ENCODE results near the gene ABCB10.
A peak's percentile ranks its signal among the peaks of the same experiment; 100 is the strongest.

ABCB10 gene

DNA sequence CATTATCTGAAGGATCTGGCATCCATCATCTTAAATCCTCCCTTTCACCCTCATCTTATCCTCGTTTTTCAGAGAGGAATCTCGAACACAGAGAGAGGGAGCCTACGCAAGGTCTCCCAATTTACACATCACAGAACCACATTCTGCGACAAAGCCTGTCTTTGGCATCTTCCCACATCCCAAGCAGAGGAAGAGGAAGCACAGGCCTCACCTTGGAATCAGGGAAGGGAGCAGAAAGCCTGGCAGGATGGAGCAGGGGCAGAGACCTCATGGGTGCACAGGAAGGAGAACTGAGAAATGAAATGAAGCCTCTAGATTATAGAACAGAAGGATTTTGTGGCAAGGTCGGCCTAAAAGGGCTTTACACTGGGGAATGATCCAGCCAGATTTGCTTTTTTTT is 5.8 kb downstream of the ABCB10 start:
- ChIA-PET CTCF (no interaction called here), POLR2A (no interaction called here)
- 74% methylated on average over 2 of the region's 5 CpGs for WGBS (ENCODE audit: insufficient coverage)
- no peak for DNase-seq
- Histone ChIP-seq H3K27me3 (replicated peaks in 2 of 5; ENCODE audit: control insufficient read depth in 4 of 5, insufficient read depth in 5 of 5, low read length in 4 of 5) (no peaks in the 10 kb centered on the region), H3K36me3 (ENCODE audit: control insufficient read depth in 4 of 4, insufficient read depth in 4 of 4, low read length in 3 of 4) (peaks cover 0 to 15% (median 5%) of the 10 kb centered on the region in 4 experiments), H3K4me3 (ENCODE audit: control insufficient read depth in 1 of 7, extremely low read depth in 1 of 7, insufficient read depth in 4 of 7, low read depth in 2 of 7, low read length in 6 of 7) (no peak overlapping the region), H3K9me3 (ENCODE audit: control extremely low read depth in 1 of 5, control insufficient read depth in 4 of 5, insufficient read depth in 2 of 5, low read depth in 1 of 5, low read length in 4 of 5) (no peaks in the 10 kb centered on the region), H3K4me1 (ENCODE audit: control extremely low read depth in 1 of 4, control insufficient read depth in 4 of 4, insufficient read depth in 4 of 4, low read length in 3 of 4) (peaks cover 10 to 47% (median 30%) of the 10 kb centered on the region in 4 experiments), H3K27ac (ENCODE audit: insufficient read depth in 1 of 2, low read depth in 1 of 2, low read length in 2 of 2, poor library complexity in 1 of 2, severe bottlenecking in 2 of 2) (no peak overlapping the region)

DNA sequence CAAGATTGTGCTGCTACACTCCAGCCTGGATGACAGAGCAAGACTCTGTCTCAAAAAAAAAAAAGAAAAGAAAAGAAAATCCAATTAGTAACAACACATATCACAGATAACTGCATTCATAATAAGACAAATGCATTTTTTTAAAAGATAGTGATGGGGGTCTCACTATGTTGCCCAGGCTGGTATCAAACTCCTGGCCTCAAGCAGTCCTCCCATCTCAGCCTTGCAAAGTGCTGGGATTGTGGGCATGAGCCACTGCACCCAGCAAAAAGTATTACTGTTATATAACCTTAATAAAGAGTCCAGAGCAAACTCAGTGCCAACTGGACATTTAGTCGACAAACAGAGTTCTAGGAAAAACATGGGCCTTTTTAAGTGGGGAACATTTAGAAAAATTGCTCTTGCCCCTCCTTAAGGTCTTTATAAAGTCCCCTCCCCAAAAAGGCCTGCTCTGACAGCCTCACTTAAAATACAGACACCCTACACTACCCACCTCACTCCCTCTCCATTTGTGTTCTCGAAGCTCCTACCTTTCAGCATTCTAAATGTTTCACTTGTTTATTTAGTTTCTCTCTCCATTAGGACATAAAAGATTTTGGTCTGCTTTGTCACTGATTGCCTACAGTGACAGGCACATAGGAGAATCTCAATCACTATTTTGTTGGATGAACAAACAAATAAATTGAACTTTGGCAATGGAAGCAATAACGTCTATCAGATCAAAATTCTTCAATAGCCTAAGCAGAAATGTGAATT is 7.5 kb downstream of the ABCB10 start:
- peaks cover 9 to 22% (median 13%) of the 10 kb centered on the region in 4 experiments for H3K36me3 ChIP-seq (ENCODE audit: control insufficient read depth in 4 of 4, insufficient read depth in 4 of 4, low read length in 3 of 4)
- no peaks in the 10 kb centered on the region for H3K9me3 ChIP-seq (ENCODE audit: control extremely low read depth in 1 of 5, control insufficient read depth in 4 of 5, insufficient read depth in 2 of 5, low read depth in 1 of 5, low read length in 4 of 5)
- H3K27me3 ChIP-seq (replicated peaks in 2 of 5; ENCODE audit: control insufficient read depth in 4 of 5, insufficient read depth in 5 of 5, low read length in 4 of 5) = no peaks in the 10 kb centered on the region
- DNase-seq = no peak
- peaks cover 0 to 31% (median 15%) of the 10 kb centered on the region in 4 experiments for H3K4me1 ChIP-seq (ENCODE audit: control extremely low read depth in 1 of 4, control insufficient read depth in 4 of 4, insufficient read depth in 4 of 4, low read length in 3 of 4)
- WGBS (ENCODE audit: insufficient coverage) = no CpG with 5 or more reads among the region's 3 CpGs
- POLR2A ChIA-PET = no interaction called here
- CTCF ChIA-PET = no interaction called here
- no peak overlapping the region for H3K27ac ChIP-seq (ENCODE audit: insufficient read depth in 1 of 2, low read depth in 1 of 2, low read length in 2 of 2, poor library complexity in 1 of 2, severe bottlenecking in 2 of 2)
- H3K4me3 ChIP-seq (ENCODE audit: control insufficient read depth in 1 of 7, extremely low read depth in 1 of 7, insufficient read depth in 4 of 7, low read depth in 2 of 7, low read length in 6 of 7) = no peak overlapping the region

DNA sequence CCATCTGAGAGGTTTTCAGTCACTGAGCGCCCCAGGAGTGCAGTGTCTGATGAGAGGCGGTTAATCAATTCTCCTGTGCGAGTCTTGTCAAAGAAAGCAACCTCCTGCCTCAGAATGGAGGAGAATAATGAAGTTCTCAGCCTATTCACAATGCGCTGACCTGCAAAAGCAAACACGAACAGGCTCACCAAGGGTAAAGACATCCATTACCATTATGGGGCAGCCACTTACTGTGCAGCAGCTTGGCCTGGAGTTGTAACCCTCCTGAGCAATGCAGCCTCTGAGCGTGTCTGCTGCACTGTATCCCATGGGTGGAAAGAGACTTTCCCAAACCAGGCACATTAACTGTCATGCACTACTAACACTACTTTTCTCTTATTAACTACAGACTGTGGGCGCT is 11.0 kb downstream of the ABCB10 start:
- H3K27ac ChIP-seq (ENCODE audit: insufficient read depth in 1 of 2, low read depth in 1 of 2, low read length in 2 of 2, poor library complexity in 1 of 2, severe bottlenecking in 2 of 2) = no peak overlapping the region
- H3K4me3 ChIP-seq (ENCODE audit: control insufficient read depth in 1 of 7, extremely low read depth in 1 of 7, insufficient read depth in 4 of 7, low read depth in 2 of 7, low read length in 6 of 7) = no peak overlapping the region
- ChIA-PET POLR2A (no interaction called here), CTCF (no interaction called here)
- no peak for DNase-seq
- no peaks in the 10 kb centered on the region for H3K9me3 ChIP-seq (ENCODE audit: control extremely low read depth in 1 of 5, control insufficient read depth in 4 of 5, insufficient read depth in 2 of 5, low read depth in 1 of 5, low read length in 4 of 5)
- no peaks in the 10 kb centered on the region for H3K27me3 ChIP-seq (replicated peaks in 2 of 5; ENCODE audit: control insufficient read depth in 4 of 5, insufficient read depth in 5 of 5, low read length in 4 of 5)
- peaks cover 0 to 4% (median 1%) of the 10 kb centered on the region in 4 experiments for H3K4me1 ChIP-seq (ENCODE audit: control extremely low read depth in 1 of 4, control insufficient read depth in 4 of 4, insufficient read depth in 4 of 4, low read length in 3 of 4)
- H3K36me3 ChIP-seq (ENCODE audit: control insufficient read depth in 4 of 4, insufficient read depth in 4 of 4, low read length in 3 of 4) = peaks cover 19 to 42% (median 31%) of the 10 kb centered on the region in 4 experiments
- WGBS (ENCODE audit: insufficient coverage) = 98% methylated on average over 6 of the region's 7 CpGs

DNA sequence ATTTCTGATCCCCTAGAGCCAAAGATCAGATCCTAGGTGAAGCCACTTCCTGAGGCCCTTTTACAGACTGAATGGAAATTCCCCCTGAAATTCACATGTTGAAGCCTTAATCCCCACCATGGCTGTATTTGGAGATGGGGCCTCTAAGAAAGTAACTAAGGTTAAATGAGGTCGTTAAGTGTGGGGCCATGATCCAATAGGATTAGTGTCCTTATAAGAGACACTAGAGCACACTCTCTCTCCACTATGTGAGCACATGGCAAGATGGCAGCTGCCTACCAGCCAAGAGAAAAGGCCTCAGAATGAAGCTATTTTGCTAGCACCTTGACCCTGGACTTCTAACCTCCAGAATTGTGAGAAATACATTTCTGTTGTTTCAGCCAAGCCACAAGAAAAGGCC is 13.9 kb downstream of the ABCB10 start:
- Histone ChIP-seq H3K27ac (ENCODE audit: insufficient read depth in 1 of 2, low read depth in 1 of 2, low read length in 2 of 2, poor library complexity in 1 of 2, severe bottlenecking in 2 of 2) (no peak overlapping the region), H3K27me3 (replicated peaks in 2 of 5; ENCODE audit: control insufficient read depth in 4 of 5, insufficient read depth in 5 of 5, low read length in 4 of 5) (no peaks in the 10 kb centered on the region), H3K9me3 (ENCODE audit: control extremely low read depth in 1 of 5, control insufficient read depth in 4 of 5, insufficient read depth in 2 of 5, low read depth in 1 of 5, low read length in 4 of 5) (no peaks in the 10 kb centered on the region), H3K36me3 (ENCODE audit: control insufficient read depth in 4 of 4, insufficient read depth in 4 of 4, low read length in 3 of 4) (peaks cover 23 to 65% (median 43%) of the 10 kb centered on the region in 4 experiments), H3K4me3 (ENCODE audit: control insufficient read depth in 1 of 7, extremely low read depth in 1 of 7, insufficient read depth in 4 of 7, low read depth in 2 of 7, low read length in 6 of 7) (no peak overlapping the region), H3K4me1 (ENCODE audit: control extremely low read depth in 1 of 4, control insufficient read depth in 4 of 4, insufficient read depth in 4 of 4, low read length in 3 of 4) (no peaks in the 10 kb centered on the region)
- no peak for DNase-seq
- WGBS (ENCODE audit: insufficient coverage) = no CpG with 5 or more reads among the region's 1 CpG
- POLR2A ChIA-PET = interaction anchor here (0.7 kb wide), 1 partner anchor 18 kb away, joined by 4 read pairs; no protein-coding TSS in a partner anchor
- CTCF ChIA-PET = no interaction called here

DNA sequence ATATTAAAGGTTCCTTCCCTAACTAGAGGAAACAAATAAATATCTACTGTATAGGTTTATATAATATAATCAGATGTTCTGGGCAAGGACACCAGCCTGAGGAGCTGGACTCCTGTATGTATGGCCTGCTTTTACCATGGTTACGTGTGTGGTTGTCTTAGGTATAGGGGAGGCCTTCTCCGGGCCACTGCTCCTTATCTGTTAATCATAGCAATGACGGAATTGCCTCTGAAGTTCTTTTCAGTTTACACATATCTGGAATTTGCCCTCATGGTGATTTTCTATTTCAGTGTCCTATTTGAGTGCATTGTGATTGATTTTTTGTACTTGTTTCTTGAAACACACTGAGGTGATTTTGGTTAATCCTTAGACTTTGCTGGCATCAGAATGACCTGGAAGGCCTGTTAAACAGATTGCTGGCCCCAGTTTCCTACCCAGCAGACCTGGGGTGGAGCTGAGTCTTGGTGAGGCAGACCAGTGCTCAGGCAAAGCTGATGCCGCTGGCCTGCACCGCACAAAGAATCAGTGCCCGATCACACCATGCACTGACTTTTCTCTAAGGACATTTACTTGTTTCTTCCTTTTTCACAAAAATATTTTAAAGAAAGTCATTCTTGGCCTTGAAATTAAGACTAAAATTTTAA is 18.5 kb downstream of the ABCB10 start:
- Histone ChIP-seq H3K4me1 (ENCODE audit: control extremely low read depth in 1 of 4, control insufficient read depth in 4 of 4, insufficient read depth in 4 of 4, low read length in 3 of 4) (peaks cover 0 to 5% (median 0%) of the 10 kb centered on the region in 4 experiments), H3K4me3 (ENCODE audit: control insufficient read depth in 1 of 7, extremely low read depth in 1 of 7, insufficient read depth in 4 of 7, low read depth in 2 of 7, low read length in 6 of 7) (no peak overlapping the region), H3K36me3 (ENCODE audit: control insufficient read depth in 4 of 4, insufficient read depth in 4 of 4, low read length in 3 of 4) (peaks cover 18 to 82% (median 44%) of the 10 kb centered on the region in 4 experiments), H3K27ac (ENCODE audit: insufficient read depth in 1 of 2, low read depth in 1 of 2, low read length in 2 of 2, poor library complexity in 1 of 2, severe bottlenecking in 2 of 2) (no peak overlapping the region), H3K27me3 (replicated peaks in 2 of 5; ENCODE audit: control insufficient read depth in 4 of 5, insufficient read depth in 5 of 5, low read length in 4 of 5) (no peaks in the 10 kb centered on the region), H3K9me3 (ENCODE audit: control extremely low read depth in 1 of 5, control insufficient read depth in 4 of 5, insufficient read depth in 2 of 5, low read depth in 1 of 5, low read length in 4 of 5) (no peaks in the 10 kb centered on the region)
- 100% methylated on average over 1 of the region's 6 CpGs for WGBS (ENCODE audit: insufficient coverage)
- CTCF ChIA-PET = interaction anchor here (0.9 to 1.6 kb wide), 3 partner anchors 10 to 25 kb away, joined by 3 to 5 read pairs (median 3); no protein-coding TSS in a partner anchor
- POLR2A ChIA-PET = no interaction called here
- no peak for DNase-seq

DNA sequence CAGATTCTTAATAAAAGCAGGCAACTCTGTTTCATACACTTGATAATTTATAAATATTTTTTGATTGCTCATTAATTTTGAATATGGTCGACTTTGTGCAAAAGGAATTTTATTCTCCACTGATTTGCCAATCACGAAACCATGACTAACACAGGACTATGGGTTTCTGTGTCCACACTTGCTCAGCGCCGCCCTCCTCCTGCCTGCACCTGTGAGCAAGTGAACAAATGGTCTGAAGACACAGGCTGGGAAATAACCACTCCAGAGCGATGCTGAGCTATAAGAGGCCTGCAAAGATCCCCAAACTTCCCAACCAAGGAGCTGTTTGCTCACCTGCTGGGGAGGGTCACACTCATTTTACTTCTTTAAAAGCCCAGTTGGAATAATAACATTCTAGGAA is 19.6 kb downstream of the ABCB10 start:
- peaks cover 11 to 75% (median 44%) of the 10 kb centered on the region in 4 experiments for H3K36me3 ChIP-seq (ENCODE audit: control insufficient read depth in 4 of 4, insufficient read depth in 4 of 4, low read length in 3 of 4)
- ChIA-PET POLR2A (no interaction called here), CTCF (interaction anchor here (1.3 to 1.6 kb wide), 2 partner anchors 20 to 24 kb away, joined by 3 to 5 read pairs; partner anchors contain the start of gene ABCB10)
- no peak overlapping the region for H3K4me3 ChIP-seq (ENCODE audit: control insufficient read depth in 1 of 7, extremely low read depth in 1 of 7, insufficient read depth in 4 of 7, low read depth in 2 of 7, low read length in 6 of 7)
- no peak for DNase-seq
- peaks cover 0 to 5% (median 0%) of the 10 kb centered on the region in 4 experiments for H3K4me1 ChIP-seq (ENCODE audit: control extremely low read depth in 1 of 4, control insufficient read depth in 4 of 4, insufficient read depth in 4 of 4, low read length in 3 of 4)
- no peaks in the 10 kb centered on the region for H3K9me3 ChIP-seq (ENCODE audit: control extremely low read depth in 1 of 5, control insufficient read depth in 4 of 5, insufficient read depth in 2 of 5, low read depth in 1 of 5, low read length in 4 of 5)
- H3K27me3 ChIP-seq (replicated peaks in 2 of 5; ENCODE audit: control insufficient read depth in 4 of 5, insufficient read depth in 5 of 5, low read length in 4 of 5) = no peaks in the 10 kb centered on the region
- 97% methylated on average over 4 of the region's 5 CpGs for WGBS (ENCODE audit: insufficient coverage)
- no peak overlapping the region for H3K27ac ChIP-seq (ENCODE audit: insufficient read depth in 1 of 2, low read depth in 1 of 2, low read length in 2 of 2, poor library complexity in 1 of 2, severe bottlenecking in 2 of 2)

DNA sequence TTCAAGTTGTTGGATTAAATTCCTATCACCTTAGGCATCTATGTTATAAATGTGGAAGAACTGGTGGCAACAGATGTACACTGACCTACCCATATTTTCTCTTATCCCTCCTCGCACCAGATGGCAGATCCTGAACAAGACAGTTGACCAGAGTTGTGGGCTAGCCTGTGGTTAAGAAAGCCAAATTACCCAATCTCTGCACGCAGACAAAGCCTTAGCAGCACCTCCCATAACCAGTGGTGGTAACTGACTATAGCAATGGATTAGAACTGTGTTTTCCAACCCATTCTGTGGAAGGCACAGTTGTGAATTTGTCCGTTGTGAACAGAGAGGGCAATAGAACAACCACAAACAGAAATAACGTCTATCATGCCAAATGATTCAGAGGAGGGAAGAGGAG is 20.6 kb downstream of the ABCB10 start:
- CTCF ChIA-PET = no interaction called here
- peaks cover 0 to 5% (median 0%) of the 10 kb centered on the region in 4 experiments for H3K4me1 ChIP-seq (ENCODE audit: control extremely low read depth in 1 of 4, control insufficient read depth in 4 of 4, insufficient read depth in 4 of 4, low read length in 3 of 4)
- H3K4me3 ChIP-seq (ENCODE audit: control insufficient read depth in 1 of 7, extremely low read depth in 1 of 7, insufficient read depth in 4 of 7, low read depth in 2 of 7, low read length in 6 of 7) = no peak overlapping the region
- no peak overlapping the region for H3K27ac ChIP-seq (ENCODE audit: insufficient read depth in 1 of 2, low read depth in 1 of 2, low read length in 2 of 2, poor library complexity in 1 of 2, severe bottlenecking in 2 of 2)
- WGBS (ENCODE audit: insufficient coverage) = 92% methylated on average over 3 of the region's 4 CpGs
- no peaks in the 10 kb centered on the region for H3K9me3 ChIP-seq (ENCODE audit: control extremely low read depth in 1 of 5, control insufficient read depth in 4 of 5, insufficient read depth in 2 of 5, low read depth in 1 of 5, low read length in 4 of 5)
- peak in 2 of 3 donors; percentile 19 to 25 for DNase-seq
- peaks cover 14 to 72% (median 37%) of the 10 kb centered on the region in 4 experiments for H3K36me3 ChIP-seq (ENCODE audit: control insufficient read depth in 4 of 4, insufficient read depth in 4 of 4, low read length in 3 of 4)
- no peaks in the 10 kb centered on the region for H3K27me3 ChIP-seq (replicated peaks in 2 of 5; ENCODE audit: control insufficient read depth in 4 of 5, insufficient read depth in 5 of 5, low read length in 4 of 5)
- POLR2A ChIA-PET = no interaction called here

Measured in common myeloid progenitor, CD34-positive (primary cell).